HG02938 (cell line): ENCODE results near the gene SPRYD7.
"Not testable (repeated sequence)": the region's sequence is repeated elsewhere in the genome, so short reads cannot be mapped to it uniquely, and the experiment has no call there.

ENCODE experiments used
- ATAC-seq: cut with Tn5 transposase; IDR thresholded peaks from one replicate; pipeline ENCODE4 v1.9.1; 2021; ENCODE audit warnings: mild to moderate bottlenecking, moderate library complexity; ENCODE audit not compliant: unreplicated experiment

The SPRYD7 gene, protein sequence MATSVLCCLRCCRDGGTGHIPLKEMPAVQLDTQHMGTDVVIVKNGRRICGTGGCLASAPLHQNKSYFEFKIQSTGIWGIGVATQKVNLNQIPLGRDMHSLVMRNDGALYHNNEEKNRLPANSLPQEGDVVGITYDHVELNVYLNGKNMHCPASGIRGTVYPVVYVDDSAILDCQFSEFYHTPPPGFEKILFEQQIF

GRCh38 chr13:49936075-49936967, at the start of gene SPRYD7:
Gene SPRYD7, minus strand, starts transcription at chr13:49936340. Its CDS starts 105 bp downstream, at chr13:49936235.
- ATAC-seq, result peak; percentile 97

DNA sequence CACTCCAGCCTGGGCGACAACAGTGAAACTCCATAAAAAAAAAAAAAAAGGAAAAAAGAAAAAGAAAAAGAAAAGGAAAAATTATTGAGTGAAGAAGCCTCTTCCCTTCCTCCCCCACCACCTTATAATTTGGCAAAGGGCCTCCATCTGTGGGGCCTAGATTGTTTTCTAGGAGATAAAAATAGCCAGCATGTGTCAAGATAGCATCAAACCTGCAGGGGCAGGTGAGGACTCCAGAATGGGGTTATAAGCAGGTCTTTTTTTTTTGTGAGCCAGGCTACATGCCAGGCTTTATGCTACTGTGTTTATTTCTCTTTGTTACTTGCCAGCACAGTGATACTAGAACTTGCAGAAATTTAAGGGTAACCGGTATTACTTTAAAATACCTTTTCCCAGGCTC, 49.0 kb upstream of the SPRYD7 start:
- no peak for ATAC-seq

DNA sequence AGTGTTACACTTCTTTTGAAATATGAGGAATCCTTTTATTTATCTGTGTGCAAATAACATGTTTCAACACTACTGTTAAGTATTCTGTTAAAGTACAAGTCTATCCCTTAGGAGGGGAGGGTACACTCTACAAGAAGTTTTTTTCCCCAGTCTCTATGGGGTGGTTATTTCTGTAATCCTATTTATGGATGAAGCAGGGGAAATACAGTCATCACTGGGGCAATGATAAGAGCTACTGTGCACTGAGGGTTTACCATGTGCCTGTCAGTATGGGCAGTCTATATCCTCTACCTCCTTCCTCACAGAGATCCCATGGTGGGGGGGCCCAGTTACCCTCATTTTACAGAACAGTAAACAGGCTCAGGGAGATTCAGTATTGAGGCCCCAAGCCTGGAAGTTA, 44.1 kb upstream of the SPRYD7 start:
- ATAC-seq, result no peak

GRCh38 chr13:49977992-49978391, 41.9 kb upstream of the SPRYD7 start:
- no peak for ATAC-seq

- ATAC-seq, result no peak
Measured at GRCh38 chr13:49976314-49977258, 40.4 kb upstream of the SPRYD7 start.

GRCh38 chr13:49975826-49976225, 39.7 kb upstream of the SPRYD7 start:
- ATAC-seq, result no peak

GRCh38 chr13:49972709-49973108, 36.6 kb upstream of the SPRYD7 start:
- no peak for ATAC-seq

DNA sequence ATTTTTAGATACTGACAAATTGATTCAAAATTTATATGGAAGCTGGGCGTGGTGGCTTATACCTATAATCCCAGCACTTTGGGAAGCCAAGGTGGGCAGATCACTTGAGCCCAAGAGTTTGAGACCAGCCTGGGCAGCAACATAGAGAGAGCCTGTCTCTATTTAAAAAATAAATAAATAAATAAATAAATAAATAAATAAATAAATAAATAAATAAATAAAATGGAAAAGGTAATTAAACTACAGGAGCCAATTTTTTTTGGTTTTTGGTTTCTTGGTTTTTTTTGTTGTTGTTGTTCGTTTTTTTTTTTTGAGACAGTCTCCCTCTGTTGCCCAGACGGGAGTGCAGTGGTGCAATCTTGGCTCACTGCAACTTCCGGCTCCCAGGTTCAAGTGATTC, 31.3 kb upstream of the SPRYD7 start:
- no peak for ATAC-seq

GRCh38 chr13:49958321-49958720, 22.2 kb upstream of the SPRYD7 start:
- no peak for ATAC-seq

- no peak for ATAC-seq
Measured at GRCh38 chr13:49956131-49956530, 20.0 kb upstream of the SPRYD7 start.

DNA sequence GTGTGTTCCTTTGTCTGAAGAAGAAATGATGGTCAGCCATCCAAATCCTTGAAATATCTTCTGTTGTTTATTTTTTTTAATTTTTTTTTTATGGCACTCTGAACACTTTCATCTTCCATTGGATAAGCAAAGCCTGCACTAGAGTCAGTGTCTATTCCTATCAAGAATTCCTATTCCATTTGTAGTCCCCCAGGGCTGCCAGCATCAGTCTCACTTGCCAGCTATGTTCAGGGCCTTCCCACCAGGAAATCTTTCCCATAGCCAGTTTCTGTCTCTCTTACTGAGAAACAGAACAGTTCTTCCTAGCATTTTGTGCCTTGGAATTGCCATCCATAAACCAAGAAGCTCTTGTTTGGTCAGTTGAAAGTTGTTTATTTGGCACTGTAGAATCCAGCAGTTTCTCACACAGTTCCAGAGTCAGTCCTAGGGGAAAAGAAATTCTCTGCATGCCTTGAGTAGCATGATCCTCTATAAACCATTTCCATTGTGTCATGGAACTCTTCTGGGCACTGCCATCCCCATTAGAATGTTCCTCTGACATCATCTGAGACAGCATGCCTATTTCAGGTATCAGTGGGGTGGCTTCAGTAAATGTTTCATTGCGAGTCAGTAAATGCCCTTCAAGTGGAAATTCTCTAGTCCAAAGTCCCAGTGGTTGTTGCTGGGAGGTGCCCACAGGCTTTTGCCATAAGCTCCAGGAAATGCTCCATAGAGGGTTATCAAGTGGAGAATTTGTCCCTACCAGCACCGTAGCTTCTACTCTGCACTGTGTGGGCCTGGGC, 18.7 kb upstream of the SPRYD7 start:
- ATAC-seq, result no peak

DNA sequence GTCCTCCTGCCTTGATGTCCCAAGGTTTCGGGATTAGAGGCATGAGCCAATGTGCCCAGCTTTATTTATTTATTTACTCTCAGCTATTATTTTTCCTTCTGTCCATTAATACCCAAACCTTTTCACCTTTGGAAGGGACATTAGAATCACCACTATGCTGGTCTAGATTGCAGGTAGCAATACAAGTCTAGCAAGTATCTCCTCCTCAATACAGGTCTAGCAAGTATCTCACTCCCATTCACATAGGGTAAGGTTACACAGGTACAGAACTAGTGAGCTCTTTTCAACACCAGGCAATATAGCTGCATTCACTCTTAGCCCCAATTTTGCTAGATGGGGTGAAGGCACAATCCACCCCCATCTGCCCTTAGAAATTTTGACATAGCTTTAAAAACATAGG, 17.4 kb upstream of the SPRYD7 start:
- no peak for ATAC-seq

DNA sequence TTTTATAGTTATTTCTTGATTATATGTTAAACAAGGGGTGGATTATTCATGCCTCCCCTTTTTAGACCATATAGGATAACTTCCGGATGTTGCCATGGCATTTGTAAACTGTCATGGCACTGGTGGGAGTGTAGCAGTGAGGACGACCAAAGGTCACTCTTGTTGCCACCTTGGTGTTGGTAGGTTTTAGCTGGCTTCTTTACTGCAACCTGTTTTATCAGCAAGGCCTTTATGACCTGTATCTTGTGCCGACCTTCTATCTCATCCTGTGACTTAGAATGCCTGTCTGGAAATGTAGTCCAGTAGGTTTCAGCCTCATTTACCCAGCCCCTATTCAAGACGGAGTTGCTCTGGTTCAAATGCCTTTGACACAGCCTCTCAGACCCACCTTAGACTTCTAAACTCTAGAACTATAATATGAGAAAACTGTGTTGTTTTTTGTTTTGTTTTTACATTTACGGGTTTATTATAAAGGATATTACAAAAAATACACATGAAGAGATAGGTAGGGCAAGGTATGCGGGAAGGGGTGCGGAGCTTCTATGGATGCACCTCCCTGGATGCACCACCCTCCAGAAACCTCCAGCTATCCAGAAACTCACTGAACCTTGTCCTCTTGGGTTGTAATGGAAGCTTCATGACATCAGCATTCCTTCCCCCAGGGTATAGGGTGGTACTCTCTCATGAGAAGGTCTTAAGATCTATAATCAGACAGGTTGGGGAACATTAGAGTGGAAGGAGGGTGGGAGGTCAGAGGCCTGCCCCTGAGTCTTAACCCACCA, 15.8 kb upstream of the SPRYD7 start:
- no peak for ATAC-seq

DNA sequence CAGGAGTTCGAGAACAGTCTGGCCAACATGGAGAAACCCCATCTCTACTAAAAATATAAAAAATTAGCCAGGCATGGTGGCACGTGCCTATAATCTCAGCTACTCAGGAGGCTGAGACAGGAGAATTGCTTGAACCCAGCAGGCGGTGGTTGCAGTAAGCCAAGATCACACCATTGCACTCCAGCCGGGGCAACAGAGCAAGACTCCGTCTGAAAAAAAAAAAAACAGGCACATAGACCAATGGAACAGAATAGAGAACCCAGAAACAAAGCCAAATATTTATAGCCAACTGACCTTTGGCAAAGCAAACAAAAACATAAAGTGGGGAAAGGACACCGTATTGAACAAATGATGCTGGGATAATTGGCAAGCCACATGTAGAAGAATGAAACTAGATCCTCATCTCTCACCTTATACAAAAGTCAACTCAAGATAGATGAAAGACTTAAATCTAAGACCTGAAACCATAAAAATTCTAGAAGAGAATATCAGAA, 12.7 kb upstream of the SPRYD7 start:
- ATAC-seq, result not testable (repeated sequence)

DNA sequence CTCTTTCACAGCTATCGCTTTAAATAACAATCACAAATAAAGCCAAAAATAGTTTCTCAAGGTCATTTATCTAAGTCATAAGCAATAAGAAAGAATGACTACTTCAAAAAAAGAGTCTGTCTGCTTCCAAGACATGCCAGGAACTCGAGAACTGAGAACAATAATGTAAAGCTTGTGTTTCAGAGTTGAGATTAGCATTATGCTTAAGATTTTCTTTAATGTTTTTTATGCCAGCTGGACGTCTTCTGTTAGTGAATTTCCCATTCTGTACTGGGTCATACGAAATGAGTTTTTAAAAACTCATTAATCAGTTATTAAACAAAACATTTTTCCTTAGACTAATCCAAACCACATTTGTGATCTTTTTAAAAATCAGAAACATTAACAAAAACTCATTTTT, 3.2 kb upstream of the SPRYD7 start:
- ATAC-seq, result no peak

GRCh38 chr13:49938921-49939320, 2.8 kb upstream of the SPRYD7 start:
- no peak for ATAC-seq

GRCh38 chr13:49938314-49938713, 2.2 kb upstream of the SPRYD7 start:
- ATAC-seq, result no peak

DNA sequence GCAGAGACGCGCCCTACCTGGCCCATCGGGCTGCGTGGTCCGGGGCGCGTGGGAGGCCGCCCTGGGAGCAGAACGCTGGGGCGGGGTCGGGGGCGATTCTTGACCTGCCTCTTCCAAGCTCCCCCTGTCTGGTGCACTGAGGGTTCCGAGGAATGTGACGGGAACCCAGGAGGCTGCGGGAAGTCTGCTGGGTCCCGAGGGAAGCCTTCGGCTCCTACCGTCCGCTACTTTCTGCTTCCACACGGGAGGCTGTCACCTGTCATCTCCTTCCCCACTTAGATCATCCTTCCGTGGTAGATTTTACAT, 781 bp upstream of the SPRYD7 start:
- no peak for ATAC-seq

DNA sequence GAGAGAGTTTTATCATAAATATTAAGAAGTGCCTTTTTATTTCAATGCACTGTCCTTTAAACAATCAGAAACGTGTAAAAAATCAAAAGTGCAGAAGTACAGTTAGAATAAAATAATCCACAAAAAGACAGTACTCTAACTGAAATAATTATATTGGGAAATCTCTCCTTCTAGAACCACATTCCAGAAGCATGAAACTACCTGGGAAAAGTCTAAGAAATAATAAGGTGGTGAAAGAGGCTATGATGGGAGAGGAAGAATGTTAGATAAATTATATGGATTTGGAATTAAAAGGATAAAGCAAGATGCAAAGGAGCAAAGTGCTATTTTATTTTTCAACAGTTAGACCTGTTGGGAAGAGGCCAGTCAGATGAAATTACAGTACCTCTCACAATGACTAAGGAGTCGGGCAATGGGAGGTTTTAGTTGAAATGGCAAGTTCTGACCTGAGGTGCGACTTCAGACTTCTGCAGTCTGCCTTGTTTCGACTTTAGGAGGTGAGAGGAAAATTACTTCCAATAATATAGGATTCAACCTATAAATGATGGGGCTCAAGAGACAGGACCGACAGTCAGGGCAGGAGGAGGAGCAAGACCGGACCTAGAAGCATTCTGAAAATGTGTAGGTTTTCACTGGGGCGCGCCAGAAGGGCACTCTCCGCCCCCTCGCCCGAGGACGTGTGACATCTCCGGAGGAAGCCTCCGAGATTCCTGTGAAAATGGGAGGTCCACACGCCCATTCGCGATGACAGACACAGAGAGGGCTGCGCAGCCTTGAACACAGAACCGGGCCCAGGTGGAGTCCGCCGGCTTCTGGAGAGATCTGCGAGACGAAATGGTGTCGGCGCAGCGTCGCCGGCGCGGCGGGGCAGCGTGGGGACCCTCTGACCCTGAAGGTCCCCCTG, 717 bp downstream of the SPRYD7 start:
- ATAC-seq, result peak; percentile 21
